OCI-M2 (cell line): ENCODE data around the gene SEC23A.
A peak's percentile ranks its signal among the peaks of the same experiment; 100 is the strongest.
"Not testable (repeated sequence)": the region's sequence is repeated elsewhere in the genome, so short reads cannot be mapped to it uniquely, and the experiment has no call there.

Source experiments
- DNase-seq: peaks from one replicate; lab custom pipeline; 2025; ENCODE audit not compliant: unreplicated experiment; lab: John Stamatoyannopoulos, UW

SEC23A gene

GRCh38 chr14:39102969-39103957, at the start of gene SEC23A:
TSS of gene SEC23A (minus strand) at chr14:39103235. CDS start at chr14:39096118, 7,117 bp downstream.
- peak; percentile 72 for DNase-seq

GRCh38 chr14:39145266-39145966, 42.4 kb upstream of the SEC23A start:
- DNase-seq: no peak

DNA sequence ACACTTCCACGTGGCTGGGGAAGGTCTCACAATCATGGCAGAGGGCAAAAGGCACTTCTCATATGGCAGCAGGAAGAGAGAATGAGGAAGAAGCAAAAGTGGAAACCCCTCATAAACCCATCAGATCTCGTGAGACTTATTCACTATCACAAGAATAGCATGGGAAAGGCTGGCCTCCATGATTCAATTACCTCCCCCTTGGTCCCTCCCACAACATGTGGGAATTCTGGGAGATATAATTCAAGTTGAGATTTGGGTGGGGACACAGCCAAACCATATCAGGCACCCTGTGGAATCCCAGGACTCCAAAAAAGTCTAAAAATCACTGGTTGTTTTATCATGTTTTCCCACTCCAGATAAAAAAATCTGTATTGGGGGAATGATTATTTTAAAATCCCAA, 40.2 kb upstream of the SEC23A start:
- DNase-seq: not testable (repeated sequence)

- not testable (repeated sequence) for DNase-seq
These were observed 38.6 kb upstream of the SEC23A start for GRCh38 chr14:39141623-39142022.

- no peak for DNase-seq
These were observed 37.1 kb upstream of the SEC23A start for GRCh38 chr14:39140170-39140569.

DNA sequence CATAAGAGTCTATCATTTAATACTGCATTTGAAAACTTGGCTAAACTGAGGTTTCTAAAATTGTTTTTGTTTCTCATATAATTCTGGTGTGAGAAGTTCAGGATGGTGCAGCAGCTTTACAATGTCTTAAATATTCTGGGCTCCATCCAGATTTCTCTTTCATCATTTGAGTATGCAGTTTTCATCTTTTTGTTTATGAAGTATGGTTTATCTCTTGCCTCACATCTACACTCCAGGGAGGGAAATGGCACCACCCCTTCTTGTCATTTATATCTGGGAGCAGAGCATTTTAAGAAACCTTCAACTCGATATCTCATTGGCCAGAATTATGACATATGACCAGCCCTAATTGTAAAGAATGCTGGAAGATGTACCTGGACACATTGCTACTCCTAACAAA, 35.4 kb upstream of the SEC23A start:
- no peak for DNase-seq

DNA sequence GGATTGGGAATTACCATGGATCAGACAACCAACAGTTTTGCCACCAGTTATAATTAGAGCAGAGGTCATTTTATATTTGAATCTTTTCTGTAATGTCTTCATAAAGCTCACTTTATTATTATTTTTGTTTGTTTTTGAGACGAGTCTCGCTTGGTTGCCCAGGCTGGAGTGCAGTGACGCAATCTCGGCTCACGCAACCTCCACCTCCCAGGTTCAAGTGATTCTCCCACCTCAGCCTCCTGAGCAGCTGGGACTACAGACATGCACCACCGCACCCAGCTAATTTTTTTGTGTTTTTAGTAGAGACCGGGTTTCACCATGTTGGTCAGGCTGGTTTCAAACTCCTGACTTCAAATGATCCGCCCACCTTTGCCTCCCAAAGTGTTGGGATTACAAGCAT, 34.8 kb upstream of the SEC23A start:
- not testable (repeated sequence) for DNase-seq

DNA sequence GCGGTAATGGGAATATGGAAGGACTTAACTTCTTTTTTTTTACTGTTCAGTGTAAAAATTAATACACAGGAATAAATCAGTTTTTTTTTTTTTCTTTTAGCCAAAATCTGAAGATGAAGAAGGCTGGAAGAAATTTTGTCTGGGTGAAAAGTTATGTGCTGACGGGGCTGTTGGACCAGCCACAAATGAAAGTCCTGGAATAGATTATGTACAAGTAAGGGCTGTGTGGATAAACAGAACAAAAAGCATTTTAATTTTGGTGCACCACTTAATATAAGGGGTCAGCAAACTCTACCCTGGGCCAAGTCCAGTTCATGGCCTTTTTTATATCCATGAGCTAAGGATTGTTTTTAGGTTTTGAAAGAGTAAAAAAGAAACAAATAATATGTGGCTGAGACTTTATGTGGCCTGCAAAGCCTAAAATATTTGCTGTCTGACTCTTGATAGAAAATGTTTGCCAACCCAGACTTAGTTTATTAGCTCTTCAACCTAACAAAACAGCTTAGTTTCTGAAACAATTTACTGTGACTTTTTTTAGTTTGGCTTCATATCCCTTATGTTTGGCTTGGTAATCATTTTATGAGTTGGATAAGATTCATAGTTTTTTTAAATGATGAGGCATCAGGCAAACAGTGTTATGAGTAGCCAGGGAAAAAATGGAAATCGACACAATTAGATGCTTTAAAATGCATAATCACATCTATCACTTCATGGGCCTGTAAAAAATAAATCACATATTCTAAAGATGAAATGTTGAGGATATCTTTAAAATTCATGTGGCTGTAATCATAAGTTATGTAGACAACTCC, 19.5 kb upstream of the SEC23A start:
- DNase-seq: no peak

DNA sequence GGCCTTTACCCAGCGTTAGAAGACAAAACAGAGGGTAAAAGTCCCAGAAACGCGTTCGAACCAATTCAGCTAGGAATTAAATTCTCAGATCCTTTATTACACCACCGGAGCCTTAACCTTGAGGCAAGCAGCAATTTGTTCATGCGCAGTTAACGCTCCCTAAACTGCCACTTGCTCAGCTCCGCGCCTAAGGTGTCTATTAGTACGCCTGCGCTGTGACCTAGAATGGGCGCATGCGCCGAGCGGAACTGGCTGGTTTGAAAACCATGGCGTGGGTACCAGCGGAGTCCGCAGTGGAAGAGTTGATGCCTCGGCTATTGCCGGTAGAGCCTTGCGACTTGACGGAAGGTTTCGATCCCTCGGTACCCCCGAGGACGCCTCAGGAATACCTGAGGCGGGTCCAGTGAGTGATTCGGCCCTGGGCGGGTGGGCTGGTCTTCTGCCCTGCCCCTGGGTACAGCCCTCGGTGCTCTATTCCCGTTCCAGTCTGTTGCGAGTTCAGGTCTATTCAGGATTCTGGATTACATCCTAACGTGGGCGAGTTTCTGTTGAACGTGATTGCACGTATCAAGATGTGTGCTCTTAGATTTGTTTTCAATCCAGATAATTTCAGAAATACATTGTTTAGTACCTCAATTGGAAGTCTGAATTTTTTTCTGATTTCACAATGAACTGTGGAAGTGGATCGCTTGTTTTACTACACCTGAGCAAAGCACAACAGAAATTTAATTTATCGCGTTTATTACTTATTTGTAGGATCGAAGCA, 11.2 kb upstream of the SEC23A start, which contains the start of gene GEMIN2:
TSS of gene GEMIN2 (plus strand) at position 251 of the 766 bp plus-strand sequence. CDS start at position 267, 16 bp downstream.
- peak; percentile 93 for DNase-seq

- DNase-seq: no peak
These were observed 10.6 kb upstream of the SEC23A start for GRCh38 chr14:39113685-39114072.

GRCh38 chr14:39109893-39110715, 7.1 kb upstream of the SEC23A start:
- no peak for DNase-seq

DNA sequence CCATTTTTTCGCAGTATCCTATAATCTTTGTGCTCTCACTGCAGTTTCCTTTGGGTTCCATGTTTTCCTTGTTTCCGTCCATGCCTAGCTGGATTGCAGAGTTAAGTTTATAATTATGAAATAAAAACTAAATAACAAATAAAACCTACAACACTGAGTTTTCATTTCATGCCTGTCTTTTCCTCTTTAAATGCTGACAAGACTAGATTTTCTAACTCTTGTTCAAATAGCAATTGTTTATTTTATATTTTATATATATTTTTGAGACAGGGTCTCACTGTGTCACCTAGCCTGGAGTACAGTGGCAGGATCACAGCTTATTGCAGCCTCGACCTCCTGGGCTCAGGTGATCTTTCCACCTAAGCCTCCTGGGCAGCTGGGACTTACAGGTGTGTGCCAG, 5.8 kb upstream of the SEC23A start:
- DNase-seq: no peak

DNA sequence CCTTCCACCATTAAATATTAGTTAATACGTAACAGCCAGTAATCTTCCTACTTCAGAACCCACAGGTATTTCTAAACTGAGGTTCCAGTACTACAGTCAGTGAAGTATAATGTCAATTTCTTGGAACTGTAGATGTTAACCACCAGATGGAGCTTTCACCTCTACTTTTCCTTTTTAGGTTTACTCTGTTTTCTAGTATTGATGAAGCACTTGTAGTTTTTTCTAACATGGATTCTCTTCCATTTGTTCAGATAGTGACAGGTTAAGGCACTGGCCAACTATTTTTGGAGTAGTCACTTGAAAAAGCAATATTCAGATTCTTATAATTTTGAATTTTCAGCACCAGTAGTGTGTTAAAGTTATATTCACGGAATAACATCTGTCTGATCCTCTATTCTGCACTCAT, 4.6 kb upstream of the SEC23A start:
- DNase-seq: peak; percentile 19

GRCh38 chr14:39104078-39104801, 1.2 kb upstream of the SEC23A start:
- DNase-seq: not testable (repeated sequence)

GRCh38 chr14:39102265-39102968, 618 bp downstream of the SEC23A start:
- DNase-seq: no peak

GRCh38 chr14:39099748-39100147, 3.3 kb downstream of the SEC23A start:
- no peak for DNase-seq

DNA sequence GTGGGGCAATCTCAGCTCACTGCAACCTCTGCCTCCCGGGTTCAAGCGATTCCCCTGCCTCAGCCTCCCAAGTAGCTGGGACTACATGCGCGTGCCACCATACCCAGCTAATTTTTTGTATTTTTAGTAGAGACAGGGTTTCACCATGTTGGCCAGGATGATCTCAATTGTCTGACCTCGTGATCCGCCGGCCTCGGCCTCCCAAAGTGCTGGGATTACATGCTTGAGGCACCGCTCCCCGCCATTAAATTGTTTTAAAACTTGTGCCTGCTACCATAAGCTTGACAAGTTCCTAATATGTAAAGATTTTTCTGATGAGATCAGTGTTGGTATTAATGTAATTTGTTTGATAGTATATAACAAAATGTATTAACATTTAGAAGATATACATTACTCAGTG, 3.8 kb downstream of the SEC23A start:
- not testable (repeated sequence) for DNase-seq

DNA sequence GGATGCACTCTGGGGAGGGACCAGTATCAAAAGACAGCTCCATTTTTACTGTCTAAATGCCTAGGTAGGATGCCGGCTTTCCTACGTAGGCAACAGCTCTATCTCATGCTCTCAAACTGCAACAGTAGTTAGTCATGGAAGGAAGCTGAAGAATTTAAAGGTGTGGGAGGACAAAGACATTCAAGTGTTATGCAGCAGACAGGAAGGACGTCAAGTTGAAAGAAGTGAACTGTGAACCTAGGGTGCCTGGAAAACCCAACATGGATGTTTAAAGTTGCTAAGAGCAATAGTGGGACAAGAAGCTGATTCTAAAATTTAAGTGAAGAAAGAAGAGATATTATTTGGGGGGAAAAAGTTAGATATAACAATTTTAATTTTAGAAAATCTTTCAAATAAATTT, 5.9 kb downstream of the SEC23A start:
- no peak for DNase-seq
